Keratinocyte (primary cell): ENCODE results near the gene PRR20G. TPM values are rescaled to one million over a fixed set of nuclear protein-coding genes. Genes with fewer than 3 reads are reported as not detected.

Source experiments
- DNase-seq: peaks from one replicate; pipeline ENCODE4 v3.0.0-alpha.2; 2011; ENCODE audit warnings: low read depth, missing footprints, low spot score
- FAIRE-seq: peaks from 2 replicates; lab custom pipeline; 2011; peaks lifted over from hg19 to GRCh38; lab: Jason Lieb, UNC
- H2AFZ ChIP-seq: 2 replicates; pipeline ENCODE4 v1.6.0; 2012; ENCODE audit warnings: low read length, control low read depth, inconsistent platforms; ENCODE audit not compliant: control insufficient read depth
- H3K27ac ChIP-seq: 2 replicates; pipeline ENCODE4 v1.5.1; 2011; ENCODE audit warnings: low read length; ENCODE audit not compliant: control insufficient read depth, insufficient read depth
- H3K27me3 ChIP-seq: 3 replicates; pipeline ENCODE4 v1.6.0; 2011; ENCODE audit warnings: low read length; ENCODE audit not compliant: control insufficient read depth, insufficient read depth; ENCODE audit errors: extremely low read depth
- H3K36me3 ChIP-seq, 2 experiments: 2 replicates in 1 of 2; 3 replicates in 1 of 2; pipeline ENCODE4 v1.5.1; 2011; ENCODE audit warnings: low read length in 2 of 2, mild to moderate bottlenecking in 1 of 2; ENCODE audit not compliant: control insufficient read depth in 2 of 2, insufficient read depth in 2 of 2; ENCODE audit errors: extremely low read depth in 1 of 2
- H3K4me1 ChIP-seq: 3 replicates; pipeline ENCODE4 v1.5.1; 2011; ENCODE audit warnings: low read length; ENCODE audit not compliant: control insufficient read depth, insufficient read depth; ENCODE audit errors: extremely low read depth
- H3K4me2 ChIP-seq: 3 replicates; pipeline ENCODE4 v1.6.0; 2011; ENCODE audit warnings: low read depth, low read length; ENCODE audit not compliant: control insufficient read depth, insufficient read depth; ENCODE audit errors: extremely low read depth
- H3K4me3 ChIP-seq, 3 experiments: fragments of 200-600 bp in 1 of 3; sonication (generic) in 1 of 3; 2 replicates in 2 of 3; 3 replicates in 1 of 3; pipeline ENCODE4 v1.5.1; 2011 to 2016; ENCODE audit warnings: low read length in 3 of 3, mild to moderate bottlenecking in 3 of 3, control low read depth in 2 of 3, inconsistent platforms in 1 of 3, low read depth in 1 of 3, mixed read lengths in 1 of 3, mixed run types in 1 of 3, moderate library complexity in 1 of 3; ENCODE audit not compliant: control insufficient read depth in 2 of 3, insufficient read depth in 2 of 3; ENCODE audit errors: extremely low read depth in 1 of 3
- H3K79me2 ChIP-seq: 2 replicates; pipeline ENCODE4 v1.6.0; 2012; ENCODE audit warnings: low read length; ENCODE audit not compliant: control insufficient read depth, insufficient read depth
- H3K9ac ChIP-seq: 3 replicates; pipeline ENCODE4 v1.6.0; 2011; ENCODE audit warnings: low read length; ENCODE audit not compliant: control insufficient read depth, insufficient read depth; ENCODE audit errors: extremely low read depth
- H3K9me1 ChIP-seq: 3 replicates; pipeline ENCODE4 v1.6.0; 2011; ENCODE audit warnings: low read length; ENCODE audit not compliant: control insufficient read depth, insufficient read depth; ENCODE audit errors: extremely low read depth
- H3K9me3 ChIP-seq: 2 replicates; pipeline ENCODE4 v1.5.1; 2012; ENCODE audit warnings: low read depth, low read length; ENCODE audit not compliant: control insufficient read depth
- H4K20me1 ChIP-seq: 3 replicates; pipeline ENCODE4 v1.6.0; 2011; ENCODE audit warnings: low read length; ENCODE audit not compliant: control insufficient read depth, insufficient read depth; ENCODE audit errors: extremely low read depth
- EZH2 ChIP-seq: IDR thresholded peaks from one replicate; pipeline ENCODE4 v1.6.1; 2012; ENCODE audit warnings: inconsistent platforms, mild to moderate bottlenecking, low read length, moderate library complexity
- dilution Hi-C: fragments of 300-500 bp; cut with MboI; formaldehyde crosslinking; loops from one replicate; pipeline ENCODE4 v1.7.0; 2020; ENCODE audit warnings: low sequenced_read_pairs; ENCODE audit not compliant: extremely low pct_ligation_motif_present
- polyA plus RNA-seq, 5 experiments: library from polyadenylated mRNA; depleted of rRNA in 3 of 5; stranded (reverse) in 3 of 5; stranded (forward) in 1 of 5; unstranded in 1 of 5; fragments of >200 nt; gene quantifications; 1 replicate in 1 of 5; 2 replicates in 3 of 5; 3 replicates in 1 of 5; pipeline versions ENCODE4 v1.2.1 to v1.2.3, GENCODE V29; 2011 to 2012; ENCODE audit warnings: missing spikeins in 2 of 5, low read depth in 1 of 5, low replicate concordance in 1 of 5
- TF ChIP-seq, protein P1 (sequence below), 3 experiments: IDR thresholded peaks in 1 of 3; conservative IDR thresholded peaks in 1 of 3; optimal IDR thresholded peaks in 1 of 3; 2 replicates in 2 of 3; 3 replicates in 1 of 3; pipeline versions ENCODE3 to v1.5.1; 2011; ENCODE audit warnings: low read length in 3 of 3, mild to moderate bottlenecking in 3 of 3, moderate library complexity in 2 of 3, control low read depth in 1 of 3, inconsistent platforms in 1 of 3; ENCODE audit not compliant: insufficient read depth in 2 of 3; ENCODE audit errors: extremely low read depth in 1 of 3

Gene PRR20G
- polyA plus RNA-seq, 1 donor (not counting 4 experiments of a cell fraction or from before 2014, with no cell fraction given), result not detected

DNA sequence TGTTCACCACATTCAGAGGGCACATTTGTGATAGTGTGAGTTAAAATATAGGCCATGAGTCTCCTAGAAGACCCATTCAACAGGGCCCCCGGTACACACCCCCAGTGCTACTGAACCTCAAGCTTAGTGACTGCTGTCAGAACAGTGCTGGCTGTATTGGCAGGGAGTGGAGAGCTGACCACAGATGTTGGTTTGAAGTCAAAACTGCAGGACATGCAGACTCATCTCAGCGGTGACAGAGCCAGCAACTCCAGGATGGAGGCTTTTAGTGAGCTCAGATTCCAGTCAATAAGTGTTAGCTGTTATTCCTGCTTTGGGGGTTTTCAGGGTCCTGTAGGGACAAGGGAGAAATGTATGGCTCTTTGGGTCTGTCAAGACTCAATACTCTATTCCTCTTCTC lies 29.1 kb downstream of the PRR20G start:
- Histone ChIP-seq H3K4me3 (no peak overlapping the region), H3K79me2 (no peaks in the 10 kb centered on the region), H3K4me2 (no peak overlapping the region), H3K9me3 (no peaks in the 10 kb centered on the region), H3K9me1 (no peaks in the 10 kb centered on the region), H3K4me1 (no peaks in the 10 kb centered on the region), H4K20me1 (no peaks in the 10 kb centered on the region), H2AFZ (no peak overlapping the region), H3K36me3 (no peaks in the 10 kb centered on the region), H3K9ac (no peak overlapping the region), H3K27me3 (no peaks in the 10 kb centered on the region), H3K27ac (no peak overlapping the region)
- no peak for FAIRE-seq
- no peak for DNase-seq
- TF ChIP-seq, protein P1, sequence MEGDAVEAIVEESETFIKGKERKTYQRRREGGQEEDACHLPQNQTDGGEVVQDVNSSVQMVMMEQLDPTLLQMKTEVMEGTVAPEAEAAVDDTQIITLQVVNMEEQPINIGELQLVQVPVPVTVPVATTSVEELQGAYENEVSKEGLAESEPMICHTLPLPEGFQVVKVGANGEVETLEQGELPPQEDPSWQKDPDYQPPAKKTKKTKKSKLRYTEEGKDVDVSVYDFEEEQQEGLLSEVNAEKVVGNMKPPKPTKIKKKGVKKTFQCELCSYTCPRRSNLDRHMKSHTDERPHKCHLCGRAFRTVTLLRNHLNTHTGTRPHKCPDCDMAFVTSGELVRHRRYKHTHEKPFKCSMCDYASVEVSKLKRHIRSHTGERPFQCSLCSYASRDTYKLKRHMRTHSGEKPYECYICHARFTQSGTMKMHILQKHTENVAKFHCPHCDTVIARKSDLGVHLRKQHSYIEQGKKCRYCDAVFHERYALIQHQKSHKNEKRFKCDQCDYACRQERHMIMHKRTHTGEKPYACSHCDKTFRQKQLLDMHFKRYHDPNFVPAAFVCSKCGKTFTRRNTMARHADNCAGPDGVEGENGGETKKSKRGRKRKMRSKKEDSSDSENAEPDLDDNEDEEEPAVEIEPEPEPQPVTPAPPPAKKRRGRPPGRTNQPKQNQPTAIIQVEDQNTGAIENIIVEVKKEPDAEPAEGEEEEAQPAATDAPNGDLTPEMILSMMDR (optimal IDR thresholded peaks at IDR 0.05 in 1 of 3, IDR thresholded peaks at IDR 0.05 in 1 of 3, conservative IDR thresholded peaks at IDR 0.05 in 1 of 3; ENCODE audit: extremely low read depth in 1 of 3, insufficient read depth in 2 of 3, low read length in 3 of 3), result no peak
- no peak for TF ChIP-seq EZH2
- dilution Hi-C loops, result no loop called here

DNA sequence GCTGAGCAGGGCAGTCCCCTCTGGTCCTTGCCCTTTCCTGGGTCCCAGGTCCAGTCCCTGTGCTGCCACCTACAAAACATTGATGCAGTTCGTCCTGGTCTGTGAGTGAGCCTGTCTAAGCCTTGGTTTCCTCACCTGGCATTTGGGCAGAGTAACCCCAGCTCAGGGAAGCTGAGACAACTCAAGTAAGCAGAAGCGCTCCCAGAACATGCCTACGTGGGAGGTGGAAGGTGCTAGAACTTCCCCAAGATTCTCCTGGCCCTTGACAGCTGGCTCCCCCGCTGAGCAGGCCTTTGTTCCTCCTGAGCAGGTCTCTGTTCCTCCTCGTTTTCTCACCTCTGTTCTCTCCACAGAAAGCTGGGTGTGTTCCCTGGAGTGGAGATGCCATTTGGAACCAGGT lies 30.5 kb downstream of the PRR20G start:
- TF ChIP-seq EZH2, result no peak
- TF ChIP-seq, protein P1 (optimal IDR thresholded peaks at IDR 0.05 in 1 of 3, IDR thresholded peaks at IDR 0.05 in 1 of 3, conservative IDR thresholded peaks at IDR 0.05 in 1 of 3; ENCODE audit: extremely low read depth in 1 of 3, insufficient read depth in 2 of 3, low read length in 3 of 3), result no peak
- Histone ChIP-seq H3K4me1 (no peaks in the 10 kb centered on the region), H3K9me3 (no peaks in the 10 kb centered on the region), H3K4me3 (no peak overlapping the region), H4K20me1 (no peaks in the 10 kb centered on the region), H3K27me3 (no peaks in the 10 kb centered on the region), H3K9ac (no peak overlapping the region), H2AFZ (no peak overlapping the region), H3K9me1 (no peaks in the 10 kb centered on the region), H3K4me2 (no peak overlapping the region), H3K27ac (no peak overlapping the region), H3K79me2 (no peaks in the 10 kb centered on the region), H3K36me3 (no peaks in the 10 kb centered on the region)
- no peak for FAIRE-seq
- dilution Hi-C loops, result no loop called here
- no peak for DNase-seq
